PC-3 (cell line): ENCODE data around the gene RMI2. TPM values are rescaled to one million over a fixed set of nuclear protein-coding genes. Genes with fewer than 3 reads are reported as not detected.

Source experiments
- ATAC-seq: fragments of 200-7000 bp; cut with Tn5 transposase; 2 replicates; pipeline ENCODE4 v1.9.1; 2020; ENCODE audit warnings: mild to moderate bottlenecking, moderate library complexity
- BruUV-seq: library from RNA; stranded (reverse); fragments of 400-500 nt; replicated peaks from 2 replicates; lab custom pipeline; 2021; lab: Mats Ljungman, UMichigan
- CTCF ChIA-PET: fragments of 300-600 bp; sonication (Branson Sonifier 250); formaldehyde crosslinking; loops from one replicate; lab custom pipeline; 2022; ENCODE audit warnings: antibody characterized with exemption; lab: Charles Lee
- POLR2A ChIA-PET: fragments of 300-600 bp; sonication (Branson Sonifier 250); formaldehyde crosslinking; loops from one replicate; lab custom pipeline; 2022; ENCODE audit warnings: antibody characterized with exemption; ENCODE audit not compliant: unreplicated experiment; lab: Charles Lee
- DNase-seq: peaks from one replicate; pipeline ENCODE4 v3.0.0-alpha.2; 2015
- H2AFZ ChIP-seq: fragments of 300-600 bp; sonication (generic); 2 replicates; pipeline ENCODE4 v1.6.0; 2016; ENCODE audit warnings: antibody characterized with exemption, low read length
- H3F3A ChIP-seq: fragments of 300-600 bp; sonication (generic); one replicate; pipeline ENCODE4 v1.6.0; 2017; ENCODE audit warnings: antibody characterized with exemption, low read length, control low read depth, mild to moderate bottlenecking; ENCODE audit not compliant: unreplicated experiment
- H3K27ac ChIP-seq: fragments of 300-600 bp; sonication (generic); 2 replicates; pipeline ENCODE4 v1.5.1; 2016; ENCODE audit warnings: mild to moderate bottlenecking, low read length
- H3K27me3 ChIP-seq: fragments of 300-600 bp; sonication (generic); 2 replicates; pipeline ENCODE4 v1.6.1; 2016; ENCODE audit warnings: low read length, mixed read lengths
- H3K36me3 ChIP-seq: fragments of 300-600 bp; sonication (generic); 2 replicates; pipeline ENCODE4 v1.6.1; 2016; ENCODE audit warnings: low read depth, mixed run types, low read length, mixed read lengths
- H3K4me1 ChIP-seq: fragments of 300-600 bp; sonication (generic); 2 replicates; pipeline ENCODE4 v1.5.1; 2016; ENCODE audit warnings: low read length; ENCODE audit not compliant: insufficient read depth
- H3K4me2 ChIP-seq: fragments of 300-600 bp; sonication (generic); 2 replicates; pipeline ENCODE4 v1.6.0; 2016; ENCODE audit warnings: low read length
- H3K4me3 ChIP-seq: fragments of 300-600 bp; sonication (generic); 2 replicates; pipeline ENCODE4 v1.5.1; 2016; ENCODE audit warnings: mild to moderate bottlenecking, low read length, mixed read lengths
- H3K79me2 ChIP-seq: fragments of 300-600 bp; sonication (generic); 2 replicates; pipeline ENCODE4 v1.6.1; 2017; ENCODE audit warnings: low read length, mixed read lengths
- H3K9ac ChIP-seq: fragments of 300-600 bp; sonication (generic); 2 replicates; pipeline ENCODE4 v1.6.0; 2016; ENCODE audit warnings: mild to moderate bottlenecking, low read length
- H3K9me2 ChIP-seq: fragments of 300-600 bp; sonication (generic); replicated peaks from 2 replicates; pipeline ENCODE4 v1.6.1; 2016; ENCODE audit warnings: mixed run types, low read length, mixed read lengths
- H3K9me3 ChIP-seq: fragments of 300-600 bp; sonication (generic); 2 replicates; pipeline ENCODE4 v1.6.1; 2016; ENCODE audit warnings: low read length, mixed read lengths
- H4K20me1 ChIP-seq: fragments of 300-600 bp; sonication (generic); 2 replicates; pipeline ENCODE4 v1.6.1; 2016; ENCODE audit warnings: low read length, mixed read lengths
- CTCF ChIP-seq: fragments of 300-600 bp; sonication (generic); conservative IDR thresholded peaks from 2 replicates; pipeline ENCODE4 v1.5.1; 2017; ENCODE audit warnings: antibody characterized with exemption, low read depth, mild to moderate bottlenecking, low read length
- EZH2 ChIP-seq: fragments of 300-600 bp; sonication (generic); IDR thresholded peaks from one replicate; pipeline ENCODE4 v1.6.1; 2017; ENCODE audit warnings: antibody characterized with exemption, mild to moderate bottlenecking, low read length; ENCODE audit not compliant: unreplicated experiment
- EZH2phosphoT487 ChIP-seq: fragments of 300-600 bp; sonication (generic); IDR thresholded peaks from 2 replicates; pipeline ENCODE4 v1.6.1; 2018; ENCODE audit warnings: mild to moderate bottlenecking, antibody characterized with exemption, low read length, borderline replicate concordance
- intact Hi-C: fragments of 100-400 bp; cut with micrococcal nuclease; formaldehyde crosslinking; loops from 2 replicates; pipeline ENCODE4 v1.9.0; 2023
- total RNA-seq: library from RNA; depleted of rRNA; stranded (reverse); fragments of >200 nt; gene quantifications from 2 replicates; pipeline ENCODE4 v1.2.3, GENCODE V29; 2014

Gene RMI2
- total RNA-seq, 1 experiment from 2014 or later: 10.9 TPM

GRCh38 chr16:11396241-11397048 lies 51.2 kb downstream of the RMI2 start:
- Histone ChIP-seq H3K9me2 (no peaks in the 10 kb centered on the region), H4K20me1 (no peaks in the 10 kb centered on the region), H3K4me3 (no peak overlapping the region), H3K36me3 (no peaks in the 10 kb centered on the region), H3K27me3 (no peaks in the 10 kb centered on the region), H3F3A (no peaks in the 10 kb centered on the region), H3K9ac (no peak overlapping the region), H3K4me1 (no peaks in the 10 kb centered on the region; the same call in 1 of the 2 replicates), H3K4me2 (no peak overlapping the region), H3K27ac (no peak overlapping the region), H3K79me2 (no peaks in the 10 kb centered on the region), H3K9me3 (no peaks in the 10 kb centered on the region), H2AFZ (peak overlapping the region; percentile 74)
- no TSS peak for BruUV-seq
- no peak for TF ChIP-seq EZH2
- TF ChIP-seq CTCF: peak; percentile 85
- DNase-seq: peak; percentile 76
- peak; percentile 82 for ATAC-seq
- intact Hi-C loops: loop anchor here (1.0 kb wide), 1 partner anchor 318 kb away; no protein-coding TSS in a partner anchor
- ChIA-PET CTCF (interaction anchor here (0.6 kb wide), 1 partner anchor 136 kb away, joined by 3 read pairs; no protein-coding TSS in a partner anchor), POLR2A (no interaction called here)

- H3K79me2 ChIP-seq: no peaks in the 10 kb centered on the region
- H3K9me2 ChIP-seq: no peaks in the 10 kb centered on the region
- no peaks in the 10 kb centered on the region for H3F3A ChIP-seq
- ATAC-seq (no peak), DNase-seq (no peak)
- intact Hi-C loops: no loop called here
- no peak overlapping the region for H2AFZ ChIP-seq
- no peaks in the 10 kb centered on the region for H4K20me1 ChIP-seq
- POLR2A ChIA-PET: no interaction called here
- H3K36me3 ChIP-seq: no peaks in the 10 kb centered on the region
- H3K9ac ChIP-seq: no peak overlapping the region
- H3K4me1 ChIP-seq: no peaks in the 10 kb centered on the region; the same call in 1 of the 2 replicates
- H3K27ac ChIP-seq: no peak overlapping the region
- BruUV-seq: no TSS peak
- H3K4me3 ChIP-seq: no peak overlapping the region
- no peaks in the 10 kb centered on the region for H3K9me3 ChIP-seq
- CTCF ChIA-PET: interaction anchor here (0.6 kb wide), 1 partner anchor 130 kb away, joined by 5 read pairs; no protein-coding TSS in a partner anchor
- TF ChIP-seq CTCF (no peak), EZH2 (no peak), EZH2phosphoT487 (no peak)
- H3K4me2 ChIP-seq: no peak overlapping the region
- H3K27me3 ChIP-seq: no peaks in the 10 kb centered on the region
These were observed 52.9 kb downstream of the RMI2 start for GRCh38 chr16:11398136-11398535.

GRCh38 chr16:11398851-11399250 lies 53.6 kb downstream of the RMI2 start:
- DNase-seq: no peak
- no peaks in the 10 kb centered on the region for H3K36me3 ChIP-seq
- no peaks in the 10 kb centered on the region for H3K79me2 ChIP-seq
- no peak overlapping the region for H2AFZ ChIP-seq
- H3K4me1 ChIP-seq: no peaks in the 10 kb centered on the region; the same call in 1 of the 2 replicates
- H3K4me3 ChIP-seq: no peak overlapping the region
- no peak for ATAC-seq
- H3K9me3 ChIP-seq: no peaks in the 10 kb centered on the region
- POLR2A ChIA-PET: no interaction called here
- no peak for TF ChIP-seq EZH2
- no peak for TF ChIP-seq EZH2phosphoT487
- no peak for TF ChIP-seq CTCF
- H3K4me2 ChIP-seq: no peak overlapping the region
- no peaks in the 10 kb centered on the region for H4K20me1 ChIP-seq
- no peaks in the 10 kb centered on the region for H3F3A ChIP-seq
- CTCF ChIA-PET: interaction anchor here (0.6 kb wide), 1 partner anchor 129 kb away, joined by 5 read pairs; no protein-coding TSS in a partner anchor
- no peaks in the 10 kb centered on the region for H3K27me3 ChIP-seq
- no TSS peak for BruUV-seq
- intact Hi-C loops: no loop called here
- no peak overlapping the region for H3K27ac ChIP-seq
- no peaks in the 10 kb centered on the region for H3K9me2 ChIP-seq
- H3K9ac ChIP-seq: no peak overlapping the region
